ENCODE results near the gene ATN1.
A peak's percentile ranks its signal among the peaks of the same experiment; 100 is the strongest.
"Not testable (repeated sequence)": the region's sequence is repeated elsewhere in the genome, so short reads cannot be mapped to it uniquely, and the experiment has no call there.

The ATN1 gene, protein sequence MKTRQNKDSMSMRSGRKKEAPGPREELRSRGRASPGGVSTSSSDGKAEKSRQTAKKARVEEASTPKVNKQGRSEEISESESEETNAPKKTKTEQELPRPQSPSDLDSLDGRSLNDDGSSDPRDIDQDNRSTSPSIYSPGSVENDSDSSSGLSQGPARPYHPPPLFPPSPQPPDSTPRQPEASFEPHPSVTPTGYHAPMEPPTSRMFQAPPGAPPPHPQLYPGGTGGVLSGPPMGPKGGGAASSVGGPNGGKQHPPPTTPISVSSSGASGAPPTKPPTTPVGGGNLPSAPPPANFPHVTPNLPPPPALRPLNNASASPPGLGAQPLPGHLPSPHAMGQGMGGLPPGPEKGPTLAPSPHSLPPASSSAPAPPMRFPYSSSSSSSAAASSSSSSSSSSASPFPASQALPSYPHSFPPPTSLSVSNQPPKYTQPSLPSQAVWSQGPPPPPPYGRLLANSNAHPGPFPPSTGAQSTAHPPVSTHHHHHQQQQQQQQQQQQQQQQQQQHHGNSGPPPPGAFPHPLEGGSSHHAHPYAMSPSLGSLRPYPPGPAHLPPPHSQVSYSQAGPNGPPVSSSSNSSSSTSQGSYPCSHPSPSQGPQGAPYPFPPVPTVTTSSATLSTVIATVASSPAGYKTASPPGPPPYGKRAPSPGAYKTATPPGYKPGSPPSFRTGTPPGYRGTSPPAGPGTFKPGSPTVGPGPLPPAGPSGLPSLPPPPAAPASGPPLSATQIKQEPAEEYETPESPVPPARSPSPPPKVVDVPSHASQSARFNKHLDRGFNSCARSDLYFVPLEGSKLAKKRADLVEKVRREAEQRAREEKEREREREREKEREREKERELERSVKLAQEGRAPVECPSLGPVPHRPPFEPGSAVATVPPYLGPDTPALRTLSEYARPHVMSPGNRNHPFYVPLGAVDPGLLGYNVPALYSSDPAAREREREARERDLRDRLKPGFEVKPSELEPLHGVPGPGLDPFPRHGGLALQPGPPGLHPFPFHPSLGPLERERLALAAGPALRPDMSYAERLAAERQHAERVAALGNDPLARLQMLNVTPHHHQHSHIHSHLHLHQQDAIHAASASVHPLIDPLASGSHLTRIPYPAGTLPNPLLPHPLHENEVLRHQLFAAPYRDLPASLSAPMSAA (N-terminal part only)

DNA sequence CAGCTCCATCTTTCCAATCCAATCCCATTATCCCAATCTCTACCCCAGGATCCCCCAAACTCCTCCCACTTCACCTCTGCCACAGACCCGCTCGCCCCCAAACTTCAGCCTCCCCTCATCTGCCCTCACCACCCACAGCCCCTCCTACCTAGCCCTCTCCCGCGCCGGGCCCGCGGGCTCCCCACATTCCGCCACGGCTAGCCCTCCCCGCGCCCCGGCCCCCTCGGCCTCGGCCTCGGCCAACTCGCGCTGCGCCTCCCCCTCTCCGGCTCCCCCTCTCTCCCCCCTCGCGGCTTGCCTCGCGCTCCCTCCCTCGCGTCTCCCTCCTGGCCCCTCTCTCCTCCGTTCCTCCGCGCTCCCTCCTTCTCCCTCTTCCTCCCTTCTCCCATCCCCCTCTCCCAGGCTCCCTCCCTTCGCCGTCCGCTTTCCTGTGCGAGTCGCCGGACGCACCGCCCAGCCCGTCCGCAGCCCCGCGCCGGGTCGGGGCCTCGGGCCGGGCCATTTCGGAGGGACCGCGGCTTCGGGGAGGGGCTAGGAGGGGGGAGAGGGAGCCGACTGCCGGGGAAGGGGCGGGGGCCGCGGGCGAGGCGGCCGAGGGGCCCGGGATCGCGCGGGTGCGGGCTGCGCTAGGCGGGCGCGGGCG is at the start of gene ATN1:
ATN1 (plus strand) TSS at position 581 of the 643 bp plus-strand sequence. CDS start 6,043 bp downstream, outside the sequence.
- peaks cover 19% of the 10 kb centered on the region for H3K36me3 ChIP-seq (ENCODE audit: control insufficient read depth, insufficient read depth, low read length)
- H3K4me3 ChIP-seq (ENCODE audit: low read depth, low read length), result peak within 1 kb of the TSS; percentile 71
- peaks cover 30% of the 10 kb centered on the region for H3K4me1 ChIP-seq (ENCODE audit: control insufficient read depth, insufficient read depth, low read length)
- peak within 1 kb of the TSS; percentile 49; the same call in 1 of the 2 replicates for H3K9ac ChIP-seq (ENCODE audit: low read depth, low read length)
- H3K27me3 ChIP-seq (ENCODE audit: control insufficient read depth, insufficient read depth, low read length), result no peaks in the 10 kb centered on the region
- peak within 1 kb of the TSS; percentile 92 for H3K27ac ChIP-seq (ENCODE audit: low read depth, low read length)
- H3K9me3 ChIP-seq (ENCODE audit: control insufficient read depth, insufficient read depth, low read length), result no peaks in the 10 kb centered on the region

DNA sequence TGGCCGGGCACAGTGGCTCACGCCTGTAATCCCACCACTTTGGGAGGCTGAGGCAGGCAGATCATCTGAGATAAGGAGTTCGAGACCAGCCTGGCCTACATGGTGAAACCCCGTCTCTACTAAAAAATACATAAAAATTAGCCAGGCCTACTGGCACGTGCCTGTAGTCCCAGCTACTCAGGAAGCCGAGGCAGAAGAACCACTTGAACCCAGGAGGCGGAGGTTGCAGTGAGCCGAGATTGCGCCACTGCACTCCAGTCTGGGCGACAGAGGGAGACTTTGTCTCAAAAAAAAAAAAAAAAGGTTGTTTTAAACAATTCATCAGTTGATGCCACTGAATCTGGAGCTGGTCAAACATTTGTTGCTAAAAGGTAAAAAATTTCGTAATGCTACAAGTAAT is 47.9 kb upstream of the ATN1 start:
- peaks cover 24% of the 10 kb centered on the region for H3K36me3 ChIP-seq (ENCODE audit: control insufficient read depth, insufficient read depth, low read length)
- not testable (repeated sequence) for H3K4me3 ChIP-seq (ENCODE audit: low read depth, low read length); H3K27ac ChIP-seq (ENCODE audit: low read depth, low read length); H3K9me3 ChIP-seq (ENCODE audit: control insufficient read depth, insufficient read depth, low read length); H3K9ac ChIP-seq (ENCODE audit: low read depth, low read length); H3K4me1 ChIP-seq (ENCODE audit: control insufficient read depth, insufficient read depth, low read length); H3K27me3 ChIP-seq (ENCODE audit: control insufficient read depth, insufficient read depth, low read length)

DNA sequence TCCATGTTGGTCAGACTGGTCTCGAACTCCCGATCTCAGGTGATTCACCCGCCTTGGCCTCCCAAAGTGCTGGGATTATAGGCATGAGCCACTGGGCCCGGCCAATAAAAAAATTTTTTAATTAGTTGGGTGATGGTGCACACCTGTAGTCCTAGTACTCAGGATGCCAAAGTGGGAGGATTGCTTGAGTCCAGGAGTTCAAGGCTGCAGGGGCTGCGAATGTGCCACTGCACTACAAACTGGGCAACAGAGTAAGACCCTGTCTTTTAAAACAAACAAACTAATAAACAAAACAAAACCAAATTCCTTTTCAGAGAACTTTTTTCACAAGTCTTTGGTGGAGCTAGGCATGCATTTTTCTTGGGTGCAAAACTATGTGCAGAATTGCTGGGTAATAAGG is 44.5 kb upstream of the ATN1 start:
- Histone ChIP-seq H3K9ac (ENCODE audit: low read depth, low read length) (no peak overlapping the region), H3K27ac (ENCODE audit: low read depth, low read length) (no peak overlapping the region), H3K4me3 (ENCODE audit: low read depth, low read length) (no peak overlapping the region), H3K4me1 (ENCODE audit: control insufficient read depth, insufficient read depth, low read length) (peaks cover 20% of the 10 kb centered on the region), H3K27me3 (ENCODE audit: control insufficient read depth, insufficient read depth, low read length) (no peaks in the 10 kb centered on the region), H3K36me3 (ENCODE audit: control insufficient read depth, insufficient read depth, low read length) (peaks cover 21% of the 10 kb centered on the region), H3K9me3 (ENCODE audit: control insufficient read depth, insufficient read depth, low read length) (no peaks in the 10 kb centered on the region)

DNA sequence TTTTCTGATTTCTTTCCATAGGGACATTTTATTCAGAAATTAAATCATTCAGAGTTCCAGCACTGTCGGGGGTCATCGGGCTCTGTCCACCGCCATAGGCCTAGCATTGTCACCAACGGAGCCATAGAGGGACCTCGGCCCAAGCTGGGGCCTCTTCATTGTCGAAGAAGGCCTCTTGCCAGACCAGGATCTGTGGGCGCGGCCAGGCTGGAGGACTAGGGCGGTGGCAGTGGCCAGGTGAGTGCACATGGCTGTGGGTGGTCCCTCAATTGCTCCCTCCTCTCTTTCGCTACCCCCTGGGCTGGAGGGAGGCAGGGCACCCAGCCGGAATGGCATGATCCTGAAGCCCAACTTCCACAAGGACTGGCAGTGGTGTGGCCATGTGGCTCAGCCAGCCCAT is 44.1 kb upstream of the ATN1 start:
- H3K4me1 ChIP-seq (ENCODE audit: control insufficient read depth, insufficient read depth, low read length), result peaks cover 24% of the 10 kb centered on the region
- peaks cover 21% of the 10 kb centered on the region for H3K36me3 ChIP-seq (ENCODE audit: control insufficient read depth, insufficient read depth, low read length)
- no peak overlapping the region for H3K4me3 ChIP-seq (ENCODE audit: low read depth, low read length)
- H3K27me3 ChIP-seq (ENCODE audit: control insufficient read depth, insufficient read depth, low read length), result no peaks in the 10 kb centered on the region
- no peak overlapping the region for H3K9ac ChIP-seq (ENCODE audit: low read depth, low read length)
- no peak overlapping the region for H3K27ac ChIP-seq (ENCODE audit: low read depth, low read length)
- no peaks in the 10 kb centered on the region for H3K9me3 ChIP-seq (ENCODE audit: control insufficient read depth, insufficient read depth, low read length)

DNA sequence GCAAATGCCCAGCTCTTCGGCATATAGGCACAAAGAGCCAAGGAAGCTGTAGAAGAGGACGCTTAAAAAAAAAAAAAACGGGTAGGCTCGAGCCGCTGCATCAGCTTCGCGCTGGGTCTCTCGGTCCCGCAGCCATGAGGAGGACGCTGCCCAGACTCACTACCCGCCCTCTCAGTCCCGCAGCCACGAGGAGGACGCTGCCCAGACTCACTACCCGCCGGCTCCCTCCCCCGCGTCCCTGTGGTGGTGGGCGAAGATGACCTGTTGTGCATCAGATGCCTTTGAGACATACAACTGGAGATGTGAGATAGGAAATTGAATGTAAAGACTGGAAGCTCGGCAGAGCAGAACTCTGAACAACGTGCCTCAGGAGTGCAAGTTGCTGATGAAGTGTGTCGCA is 43.2 kb upstream of the ATN1 start:
- H3K27ac ChIP-seq (ENCODE audit: low read depth, low read length), result peak overlapping the region; percentile 84
- H3K4me1 ChIP-seq (ENCODE audit: control insufficient read depth, insufficient read depth, low read length), result peaks cover 24% of the 10 kb centered on the region
- no peaks in the 10 kb centered on the region for H3K27me3 ChIP-seq (ENCODE audit: control insufficient read depth, insufficient read depth, low read length)
- no peaks in the 10 kb centered on the region for H3K9me3 ChIP-seq (ENCODE audit: control insufficient read depth, insufficient read depth, low read length)
- no peak overlapping the region for H3K4me3 ChIP-seq (ENCODE audit: low read depth, low read length)
- no peak overlapping the region for H3K9ac ChIP-seq (ENCODE audit: low read depth, low read length)
- peaks cover 21% of the 10 kb centered on the region for H3K36me3 ChIP-seq (ENCODE audit: control insufficient read depth, insufficient read depth, low read length)

DNA sequence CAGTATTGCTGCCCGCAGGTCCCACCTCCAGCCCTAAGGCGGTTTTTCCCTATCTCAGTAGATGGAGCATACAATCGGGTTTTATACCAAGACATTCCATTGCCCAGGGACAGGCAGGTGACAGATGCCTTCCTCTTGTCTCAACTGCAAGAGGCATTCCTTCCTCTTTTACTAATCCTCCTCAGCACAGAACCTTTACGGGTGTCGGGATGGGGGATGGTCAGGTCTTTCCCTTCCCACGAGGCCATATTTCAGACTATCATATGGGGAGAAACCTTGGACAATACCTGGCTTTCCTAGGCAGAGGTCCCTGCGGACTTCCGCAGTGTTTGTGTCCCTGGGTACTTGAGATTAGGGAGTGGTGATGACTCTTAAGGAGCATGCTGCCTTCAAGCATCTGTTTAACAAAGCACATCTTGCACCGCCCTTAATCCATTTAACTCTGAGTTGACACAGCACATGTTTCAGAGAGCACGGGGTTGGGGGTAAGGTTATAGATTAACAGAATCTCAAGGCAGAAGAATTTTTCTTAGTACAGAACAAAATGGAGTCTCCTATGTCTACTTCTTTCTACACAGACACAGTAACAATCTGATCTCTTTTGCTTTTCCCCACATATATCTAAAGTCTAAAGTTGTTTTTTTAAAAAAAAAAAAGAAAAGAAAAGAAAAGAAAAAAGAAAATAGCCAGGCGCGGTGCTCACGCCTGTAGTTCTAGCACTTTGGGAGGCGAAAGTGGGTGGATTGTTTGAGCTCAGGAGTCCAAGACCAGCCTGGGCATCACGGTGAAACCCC is 41.4 kb upstream of the ATN1 start:
- H3K9me3 ChIP-seq (ENCODE audit: control insufficient read depth, insufficient read depth, low read length); H3K9ac ChIP-seq (ENCODE audit: low read depth, low read length); H3K27me3 ChIP-seq (ENCODE audit: control insufficient read depth, insufficient read depth, low read length); H3K4me3 ChIP-seq (ENCODE audit: low read depth, low read length): not testable (repeated sequence)
- Histone ChIP-seq H3K27ac (ENCODE audit: low read depth, low read length) (peak overlapping the region; percentile 84), H3K36me3 (ENCODE audit: control insufficient read depth, insufficient read depth, low read length) (peaks cover 21% of the 10 kb centered on the region), H3K4me1 (ENCODE audit: control insufficient read depth, insufficient read depth, low read length) (peaks cover 31% of the 10 kb centered on the region)

DNA sequence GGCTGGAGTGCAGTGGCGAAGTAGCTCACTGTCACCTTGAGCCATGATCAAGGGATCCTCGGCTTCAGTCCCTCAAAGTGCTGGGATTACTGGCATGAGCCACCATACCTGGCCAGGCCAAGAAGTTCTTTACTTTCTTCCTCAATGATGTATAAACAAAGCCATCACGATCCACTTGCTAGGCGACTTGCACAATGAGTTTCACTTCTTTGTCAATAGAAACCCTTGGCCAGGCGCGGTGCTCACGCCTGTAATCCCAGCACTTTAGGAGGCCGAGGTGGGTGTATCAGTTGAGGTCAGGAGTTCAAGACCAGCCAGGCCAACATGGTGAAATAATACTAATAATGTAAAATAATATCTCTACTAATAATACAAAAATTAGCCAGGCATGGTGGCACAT is 40.3 kb upstream of the ATN1 start:
- H3K4me3 ChIP-seq (ENCODE audit: low read depth, low read length), result no peak overlapping the region
- no peak overlapping the region for H3K9ac ChIP-seq (ENCODE audit: low read depth, low read length)
- H3K27me3 ChIP-seq (ENCODE audit: control insufficient read depth, insufficient read depth, low read length), result no peaks in the 10 kb centered on the region
- no peaks in the 10 kb centered on the region for H3K9me3 ChIP-seq (ENCODE audit: control insufficient read depth, insufficient read depth, low read length)
- H3K36me3 ChIP-seq (ENCODE audit: control insufficient read depth, insufficient read depth, low read length), result peaks cover 21% of the 10 kb centered on the region
- H3K4me1 ChIP-seq (ENCODE audit: control insufficient read depth, insufficient read depth, low read length), result peaks cover 31% of the 10 kb centered on the region
- peak overlapping the region; percentile 6 for H3K27ac ChIP-seq (ENCODE audit: low read depth, low read length)

DNA sequence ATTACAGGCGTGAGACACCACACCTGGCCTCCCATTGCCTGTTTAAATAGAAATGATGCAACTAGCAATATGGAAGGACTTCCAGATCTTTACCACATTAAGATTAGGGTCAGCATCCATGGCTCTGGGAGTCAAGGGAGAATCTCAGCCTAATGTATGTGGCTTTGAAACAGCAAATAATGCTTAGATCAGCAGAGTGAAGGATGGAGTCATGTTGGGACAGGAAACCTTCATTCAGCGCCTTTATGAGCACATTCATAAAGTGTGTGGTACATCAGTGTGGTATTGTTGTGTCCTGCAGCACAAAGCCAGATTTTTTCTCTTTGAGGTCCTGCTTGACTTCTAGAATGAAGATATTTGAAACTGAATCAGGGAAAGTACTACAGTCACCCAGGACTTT is 39.4 kb upstream of the ATN1 start:
- Histone ChIP-seq H3K36me3 (ENCODE audit: control insufficient read depth, insufficient read depth, low read length) (peaks cover 16% of the 10 kb centered on the region), H3K4me1 (ENCODE audit: control insufficient read depth, insufficient read depth, low read length) (peaks cover 31% of the 10 kb centered on the region), H3K9ac (ENCODE audit: low read depth, low read length) (no peak overlapping the region), H3K27ac (ENCODE audit: low read depth, low read length) (no peak overlapping the region), H3K9me3 (ENCODE audit: control insufficient read depth, insufficient read depth, low read length) (no peaks in the 10 kb centered on the region), H3K4me3 (ENCODE audit: low read depth, low read length) (no peak overlapping the region), H3K27me3 (ENCODE audit: control insufficient read depth, insufficient read depth, low read length) (no peaks in the 10 kb centered on the region)

DNA sequence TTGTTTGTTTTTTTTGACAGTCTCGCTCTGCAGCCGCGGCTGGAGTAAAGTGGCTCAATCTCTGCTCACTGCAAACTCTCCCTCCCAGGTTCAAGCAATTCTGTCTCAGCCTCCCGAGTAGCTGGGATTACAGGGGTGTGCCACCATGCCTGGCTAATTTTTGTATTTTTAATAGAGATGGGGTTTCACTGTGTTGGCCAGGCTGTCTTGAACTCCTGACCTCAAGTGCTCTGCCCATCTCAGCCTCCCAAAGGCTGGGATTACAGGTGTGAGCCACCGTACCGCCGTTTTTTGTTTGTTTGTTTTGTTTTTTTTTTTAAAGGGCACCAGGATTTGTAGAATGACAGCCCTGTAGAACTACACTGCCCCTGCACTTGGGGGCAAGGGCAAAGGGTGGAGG is 39.0 kb upstream of the ATN1 start:
- not testable (repeated sequence) for H3K4me3 ChIP-seq (ENCODE audit: low read depth, low read length); H3K27ac ChIP-seq (ENCODE audit: low read depth, low read length); H3K9me3 ChIP-seq (ENCODE audit: control insufficient read depth, insufficient read depth, low read length); H3K9ac ChIP-seq (ENCODE audit: low read depth, low read length); H3K27me3 ChIP-seq (ENCODE audit: control insufficient read depth, insufficient read depth, low read length)
- peaks cover 12% of the 10 kb centered on the region for H3K36me3 ChIP-seq (ENCODE audit: control insufficient read depth, insufficient read depth, low read length)
- peaks cover 31% of the 10 kb centered on the region for H3K4me1 ChIP-seq (ENCODE audit: control insufficient read depth, insufficient read depth, low read length)
